Stimulated activated CD4-positive, alpha-beta T cell treated with anti-CD3 and anti-CD28 coated beads, Interleukin-1b, Interleukin-23, amount 100 ng/mL, for 4 hours (primary cell): ENCODE measurements around the gene ENG.
"Not testable (repeated sequence)": the region's sequence is repeated elsewhere in the genome, so short reads cannot be mapped to it uniquely, and the experiment has no call there.

Experiments
- DNase-seq, 2 donors: peaks; one replicate each; pipeline ENCODE4 v3.0.0-alpha.2; 2020; ENCODE audit warnings: low read depth in 2 of 2

Gene ENG

GRCh38 chr9:127793093-127793708 is 61.3 kb downstream of the ENG start:
- no peak for DNase-seq

- no peak for DNase-seq
These were observed 61.9 kb downstream of the ENG start for GRCh38 chr9:127792417-127793031.

GRCh38 chr9:127791085-127791484 is 63.4 kb downstream of the ENG start:
- DNase-seq: no peak

- DNase-seq: no peak
These were observed 64.2 kb downstream of the ENG start for GRCh38 chr9:127790094-127790855.

GRCh38 chr9:127789179-127789578 is 65.3 kb downstream of the ENG start:
- DNase-seq: no peak

- DNase-seq: peak in 1 of 2 donors; percentile 45
These were observed 66.0 kb downstream of the ENG start for GRCh38 chr9:127788337-127789011.

GRCh38 chr9:127786773-127787104 is 67.7 kb downstream of the ENG start:
- no peak for DNase-seq

GRCh38 chr9:127785933-127786772 is 68.3 kb downstream of the ENG start, which contains the start of gene CDK9:
TSS of gene CDK9 (plus strand) at chr9:127786034. CDS start at chr9:127786149, 115 bp downstream.
- peak; percentile 90 for DNase-seq

- DNase-seq: peak; percentile 80 to 84
These were observed 69.2 kb downstream of the ENG start for GRCh38 chr9:127785023-127785932.

GRCh38 chr9:127783111-127784008 is 71.1 kb downstream of the ENG start:
- peak in 1 of 2 donors; percentile 34 for DNase-seq

GRCh38 chr9:127781806-127782205 is 72.7 kb downstream of the ENG start:
- DNase-seq: no peak

GRCh38 chr9:127780909-127781308 is 73.5 kb downstream of the ENG start:
- not testable (repeated sequence) for DNase-seq

- no peak for DNase-seq
These were observed 74.2 kb downstream of the ENG start for GRCh38 chr9:127780126-127780885.

- peak in 1 of 2 donors; percentile 56 for DNase-seq
These were observed 75.1 kb downstream of the ENG start for GRCh38 chr9:127779136-127779981.

- DNase-seq: no peak
These were observed 76.0 kb downstream of the ENG start, which contains the start of gene SH2D3C for GRCh38 chr9:127778280-127779135. TSS of gene SH2D3C (minus strand) at chr9:127778666. CDS start at chr9:127778627, 39 bp downstream.

GRCh38 chr9:127777368-127777980 is 77.0 kb downstream of the ENG start:
- no peak for DNase-seq
